Omental fat pad (tissue), 4 donors: ENCODE results near the gene CUZD1. TPM values are rescaled to one million over a fixed set of nuclear protein-coding genes. Genes with fewer than 3 reads are reported as not detected.

Experiments used
- ATAC-seq: fragments of 150-250 bp; one replicate; pipeline ENCODE4 v1.9.1; 2016; ENCODE audit warnings: mild to moderate bottlenecking, moderate library complexity; ENCODE audit not compliant: low FRiP score
- DNase-seq: peaks from one replicate; pipeline ENCODE4 v3.0.0-alpha.2; 2019; ENCODE audit warnings: low spot score
- CTCF ChIP-seq, 3 donors: fragments of 450-650 bp; IDR thresholded peaks; one replicate each; pipeline ENCODE4 v1.5.1; 2016 to 2017; ENCODE audit warnings: antibody characterized with exemption in 3 of 3, mild to moderate bottlenecking in 3 of 3, moderate library complexity in 2 of 3
- total RNA-seq, 4 donors: library from RNA; depleted of rRNA; stranded (reverse); fragments of >200 nt; gene quantifications; one replicate each; pipeline ENCODE4 v1.1.0, GENCODE V29; 2016

Gene CUZD1
- 1 to 10 TPM in 1 of 4 donors, under 1 TPM in 3; 0.28 to 1.4 (median 0.73) TPM for total RNA-seq

DNA sequence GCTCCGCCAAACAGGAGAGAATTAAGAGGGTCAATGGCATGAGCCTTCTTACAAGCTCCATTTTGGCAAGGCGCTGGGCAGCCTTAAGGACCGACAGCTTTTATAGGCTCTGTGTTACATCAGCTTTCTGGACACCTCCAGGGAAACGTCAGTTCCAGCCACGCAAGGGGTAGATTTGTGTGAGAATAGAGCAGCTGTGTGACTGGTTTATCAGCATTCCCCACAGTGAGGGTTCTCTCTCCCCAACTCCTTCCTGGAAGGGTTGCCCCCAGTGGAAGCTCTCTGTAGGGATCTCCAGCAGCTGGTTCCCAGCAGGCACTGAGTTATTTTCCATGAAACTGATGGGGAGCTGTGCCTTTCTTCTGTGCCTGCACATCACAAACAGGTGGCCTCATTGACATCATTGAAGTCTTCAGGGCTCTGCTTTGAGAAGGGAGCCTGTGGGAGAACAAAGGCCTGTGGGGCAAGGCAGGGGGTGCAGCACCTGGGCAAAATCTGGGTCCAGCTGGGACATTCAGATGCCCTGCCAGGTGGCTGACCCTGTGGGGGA, at the start of gene CUZD1:
TSS of gene CUZD1 (minus strand) at position 75 of the 550 bp plus-strand sequence. CDS start at position 61, 14 bp downstream.
- DNase-seq (no peak), ATAC-seq (no peak)
- no peak for TF ChIP-seq CTCF (IDR thresholded peaks at IDR 0.05)

DNA sequence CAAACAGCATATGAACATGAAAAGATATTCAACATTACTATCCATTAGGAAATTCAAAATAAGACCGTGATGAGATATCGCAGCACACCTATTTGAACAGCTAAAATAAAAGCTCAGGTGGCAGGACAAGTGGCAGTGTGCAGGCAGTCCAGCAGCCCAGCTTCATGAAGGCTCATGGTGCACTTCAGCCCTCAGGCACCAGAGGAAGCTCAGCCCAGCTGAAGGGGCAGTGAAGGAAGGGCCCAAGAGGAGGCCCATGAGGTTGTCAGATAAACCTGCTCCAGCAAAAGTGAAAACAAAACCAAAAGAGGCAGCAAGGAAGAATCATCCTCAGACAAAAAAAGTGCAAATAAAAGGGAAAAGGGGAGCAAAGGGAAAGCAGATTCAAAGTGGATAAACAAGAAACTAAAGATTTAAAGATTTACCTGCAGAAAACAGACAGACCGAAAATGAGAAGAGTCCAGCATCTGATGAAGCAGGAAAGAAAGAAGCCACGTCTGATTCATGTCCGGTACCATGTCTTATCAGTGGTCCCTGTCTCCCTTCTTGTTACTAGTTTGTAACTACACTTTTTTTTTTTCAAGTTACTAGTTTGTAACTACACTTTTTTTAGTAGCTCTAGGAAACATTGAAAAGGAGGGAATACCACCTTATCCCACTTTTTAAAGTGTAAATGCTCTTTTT, 48.7 kb upstream of the CUZD1 start:
- TF ChIP-seq CTCF (IDR thresholded peaks at IDR 0.05), result no peak
- no peak for DNase-seq
- no peak for ATAC-seq

GRCh38 chr10:122884166-122884565, 38.5 kb upstream of the CUZD1 start:
- ATAC-seq, result no peak
- no peak for TF ChIP-seq CTCF (IDR thresholded peaks at IDR 0.05)
- no peak for DNase-seq

- no peak for TF ChIP-seq CTCF (IDR thresholded peaks at IDR 0.05)
- ATAC-seq (no peak), DNase-seq (no peak)
Observed at GRCh38 chr10:122882766-122883165, 37.1 kb upstream of the CUZD1 start.

- no peak for TF ChIP-seq CTCF (IDR thresholded peaks at IDR 0.05)
- ATAC-seq, result peak; percentile 99
Observed at GRCh38 chr10:122879339-122880273, 33.9 kb upstream of the CUZD1 start, which contains the start of gene FAM24B. Gene FAM24B (minus strand): TSS chr10:122879581. CDS start chr10:122850515, 29,066 bp downstream.

GRCh38 chr10:122878799-122879338, 33.2 kb upstream of the CUZD1 start:
- ATAC-seq (peak; percentile 37), DNase-seq (no peak)
- no peak for TF ChIP-seq CTCF (IDR thresholded peaks at IDR 0.05)

More at GRCh38 chr10:122879339-122880273, 33.9 kb upstream of the CUZD1 start, which contains the start of gene FAM24B:
- DNase-seq, result peak; percentile 76
